ENCODE measurements around the gene RIPPLY2. TPM values are rescaled to one million over a fixed set of nuclear protein-coding genes. Genes with fewer than 3 reads are reported as not detected.
A peak's percentile ranks its signal among the peaks of the same experiment; 100 is the strongest.

Gene RIPPLY2
- total RNA-seq, 1 donor from 2014 or later, result not detected

GRCh38 chr6:83873869-83874268, 20.7 kb downstream of the RIPPLY2 start:
- H3K36me3 Mint-ChIP-seq (ENCODE audit: low read depth), result peaks cover 2% of the 10 kb centered on the region
- H3K9me3 Mint-ChIP-seq (ENCODE audit: low read depth), result no peaks in the 10 kb centered on the region
- H3K4me3 Mint-ChIP-seq (ENCODE audit: unreplicated experiment), result no peak overlapping the region
- no peak for DNase-seq (ENCODE audit: low spot score)
- no peak for TF ChIP-seq CTCF (IDR thresholded peaks at IDR 0.05)
- H3K27me3 Mint-ChIP-seq (ENCODE audit: low read depth), result no peaks in the 10 kb centered on the region
- peaks cover 21% of the 10 kb centered on the region for H3K4me1 Mint-ChIP-seq (ENCODE audit: low read depth)
- no peak overlapping the region for H3K27ac Mint-ChIP-seq (ENCODE audit: unreplicated experiment)

DNA sequence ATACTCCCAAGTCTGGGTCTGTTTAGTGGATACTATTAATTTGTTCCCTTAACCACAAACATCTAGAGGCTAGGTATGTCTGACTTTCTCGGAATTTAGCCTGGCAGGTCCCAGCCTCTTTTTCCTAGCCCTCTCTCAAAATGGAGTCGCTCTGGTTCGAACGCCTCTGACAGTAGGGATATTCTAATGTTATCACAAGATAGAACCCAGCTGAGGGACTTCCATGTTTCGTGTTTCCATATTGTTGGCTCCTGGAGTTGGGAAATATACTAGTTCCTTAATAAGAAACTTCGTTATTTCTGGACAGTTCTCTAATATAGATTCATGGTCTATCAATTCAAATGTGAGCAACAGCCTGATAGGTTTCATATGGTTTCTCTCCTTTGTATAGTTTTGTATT, 22.7 kb downstream of the RIPPLY2 start:
- Mint-ChIP-seq H3K9me3 (ENCODE audit: low read depth) (no peaks in the 10 kb centered on the region), H3K36me3 (ENCODE audit: low read depth) (peaks cover 2% of the 10 kb centered on the region), H3K27ac (ENCODE audit: unreplicated experiment) (no peak overlapping the region), H3K4me1 (ENCODE audit: low read depth) (peaks cover 22% of the 10 kb centered on the region), H3K27me3 (ENCODE audit: low read depth) (no peaks in the 10 kb centered on the region), H3K4me3 (ENCODE audit: unreplicated experiment) (no peak overlapping the region)
- no peak for TF ChIP-seq CTCF (IDR thresholded peaks at IDR 0.05)
- DNase-seq (ENCODE audit: low spot score), result no peak

DNA sequence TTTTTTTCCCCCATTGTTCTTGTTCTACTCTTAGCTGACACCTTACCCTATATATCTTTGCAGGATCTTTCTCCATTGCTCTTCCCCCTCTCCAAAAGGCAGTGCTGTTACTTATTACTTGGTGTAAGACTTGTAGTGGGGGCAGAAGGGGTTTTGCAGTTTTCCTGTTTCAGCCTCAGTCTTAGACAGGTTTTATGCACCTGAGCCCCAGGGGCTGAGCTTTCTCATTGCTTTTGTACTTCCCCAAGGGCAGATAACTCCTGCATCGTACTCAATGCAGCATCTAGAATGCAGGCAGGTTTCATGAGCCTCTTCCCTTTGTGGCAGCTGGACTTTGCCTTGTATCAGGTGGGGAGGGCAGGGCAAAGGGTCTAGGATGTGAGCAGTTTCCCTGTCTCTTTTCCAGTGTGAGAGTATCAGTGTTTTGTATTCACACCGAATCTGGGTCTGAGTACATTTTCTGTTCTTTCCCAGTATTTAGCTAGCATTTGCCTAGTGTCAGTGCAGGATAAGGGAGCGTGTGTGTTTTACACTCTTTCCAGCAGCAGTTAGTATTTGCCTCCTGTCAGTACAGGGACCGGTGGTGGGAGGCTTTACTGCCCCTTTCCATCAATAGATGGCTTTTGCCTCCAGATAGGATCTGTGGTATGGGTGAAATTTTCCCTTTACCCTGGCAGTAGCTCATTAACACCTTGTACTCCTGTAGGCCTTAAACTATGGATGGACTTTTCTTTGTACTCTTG, 25.9 kb downstream of the RIPPLY2 start:
- peaks cover 2% of the 10 kb centered on the region for H3K36me3 Mint-ChIP-seq (ENCODE audit: low read depth)
- DNase-seq (ENCODE audit: low spot score), result no peak
- no peaks in the 10 kb centered on the region for H3K27me3 Mint-ChIP-seq (ENCODE audit: low read depth)
- no peaks in the 10 kb centered on the region for H3K9me3 Mint-ChIP-seq (ENCODE audit: low read depth)
- no peak overlapping the region for H3K27ac Mint-ChIP-seq (ENCODE audit: unreplicated experiment)
- TF ChIP-seq CTCF (IDR thresholded peaks at IDR 0.05), result no peak
- H3K4me1 Mint-ChIP-seq (ENCODE audit: low read depth), result peaks cover 40% of the 10 kb centered on the region
- no peak overlapping the region for H3K4me3 Mint-ChIP-seq (ENCODE audit: unreplicated experiment)

DNA sequence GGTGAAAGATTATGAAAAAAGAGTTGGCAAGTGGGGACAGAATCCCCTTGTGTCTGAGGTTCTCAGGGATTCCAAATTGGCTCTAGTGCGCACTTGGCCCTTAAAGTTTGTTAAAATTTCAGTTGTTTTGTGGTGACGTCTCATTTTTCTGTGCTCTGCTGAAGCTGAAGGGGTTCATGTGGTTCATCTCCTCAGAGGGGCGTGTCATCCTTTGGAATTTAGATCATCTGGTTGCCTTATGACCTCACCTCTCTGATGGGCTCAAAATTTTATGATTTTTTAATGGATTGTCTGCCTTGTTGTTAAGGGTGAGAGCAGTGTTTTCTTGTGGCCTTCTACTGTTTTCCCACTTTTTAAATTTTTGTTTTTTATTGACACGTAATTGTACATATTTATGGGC, 26.6 kb downstream of the RIPPLY2 start:
- TF ChIP-seq CTCF (IDR thresholded peaks at IDR 0.05), result no peak

GRCh38 chr6:83883240-83883639, 30.1 kb downstream of the RIPPLY2 start:
- no peaks in the 10 kb centered on the region for H3K36me3 Mint-ChIP-seq (ENCODE audit: low read depth)
- no peaks in the 10 kb centered on the region for H3K27me3 Mint-ChIP-seq (ENCODE audit: low read depth)
- peak overlapping the region; percentile 52 for H3K27ac Mint-ChIP-seq (ENCODE audit: unreplicated experiment)
- peaks cover 45% of the 10 kb centered on the region for H3K4me1 Mint-ChIP-seq (ENCODE audit: low read depth)
- no peak for DNase-seq (ENCODE audit: low spot score)
- no peak overlapping the region for H3K4me3 Mint-ChIP-seq (ENCODE audit: unreplicated experiment)
- H3K9me3 Mint-ChIP-seq (ENCODE audit: low read depth), result no peaks in the 10 kb centered on the region
- TF ChIP-seq CTCF (IDR thresholded peaks at IDR 0.05), result no peak

More for the DNA sequence above, 26.6 kb downstream of the RIPPLY2 start:
- Mint-ChIP-seq H3K4me3 (ENCODE audit: unreplicated experiment) (no peak overlapping the region), H3K27me3 (ENCODE audit: low read depth) (no peaks in the 10 kb centered on the region), H3K27ac (ENCODE audit: unreplicated experiment) (no peak overlapping the region), H3K36me3 (ENCODE audit: low read depth) (peaks cover 2% of the 10 kb centered on the region), H3K4me1 (ENCODE audit: low read depth) (peaks cover 47% of the 10 kb centered on the region), H3K9me3 (ENCODE audit: low read depth) (no peaks in the 10 kb centered on the region)
- DNase-seq (ENCODE audit: low spot score), result no peak
